HepG2 (cell line): ENCODE data around the gene NUCB1.

Source experiments
- CTCF ChIP-seq: sonication (generic); formaldehyde crosslinking; IDR thresholded peaks from 2 replicates; pipeline ENCODE4 v1.5.0; 2020; ENCODE audit warnings: mild to moderate bottlenecking, missing genetic modification reagents, moderate library complexity
- EZH2 ChIP-seq: conservative IDR thresholded peaks from 2 replicates; pipeline ENCODE4 v1.6.1; 2012; ENCODE audit warnings: mild to moderate bottlenecking, low read depth, low read length, moderate library complexity
- FOSL2 ChIP-seq: sonication (generic); formaldehyde crosslinking; IDR thresholded peaks from 2 replicates; pipeline ENCODE4 v1.4.0; 2020; ENCODE audit warnings: missing genetic modification reagents
- HNF4A ChIP-seq: sonication (generic); formaldehyde crosslinking; IDR thresholded peaks from 2 replicates; pipeline ENCODE4 v1.4.0; 2020; ENCODE audit warnings: missing genetic modification reagents
- JUNB ChIP-seq: sonication (generic); formaldehyde crosslinking; IDR thresholded peaks from 2 replicates; pipeline ENCODE4 v1.8.0; 2022; ENCODE audit warnings: missing genetic modification reagents, mild to moderate bottlenecking, borderline replicate concordance
- KDM1A ChIP-seq: IDR thresholded peaks from 2 replicates; pipeline ENCODE4 v1.6.1; 2016; ENCODE audit warnings: missing compliant biosample characterization
- KDM2A ChIP-seq: sonication (generic); formaldehyde crosslinking; IDR thresholded peaks from 2 replicates; pipeline ENCODE4 v1.4.0; 2020; ENCODE audit warnings: low read depth, missing genetic modification reagents, borderline replicate concordance
- NFE2 ChIP-seq: sonication (generic); formaldehyde crosslinking; IDR thresholded peaks from 2 replicates; pipeline ENCODE4 v1.4.0; 2020; ENCODE audit warnings: missing genetic modification reagents
- PAF1 ChIP-seq: IDR thresholded peaks from 2 replicates; pipeline ENCODE4 v1.6.1; 2016; ENCODE audit warnings: missing genetic modification reagents, missing compliant biosample characterization
- STAT6 ChIP-seq: sonication (generic); formaldehyde crosslinking; IDR thresholded peaks from 2 replicates; pipeline ENCODE4 v1.4.0; 2020; ENCODE audit warnings: missing genetic modification reagents, mild to moderate bottlenecking, borderline replicate concordance
- SUZ12 ChIP-seq: fragments of 150-350 bp; IDR thresholded peaks from 2 replicates; pipeline ENCODE4 v1.6.1; 2014; ENCODE audit warnings: low read depth, low read length
- ZBTB2 ChIP-seq: sonication (generic); formaldehyde crosslinking; IDR thresholded peaks from 2 replicates; pipeline ENCODE4 v1.8.0; 2022; ENCODE audit warnings: low read depth, missing genetic modification reagents
- ZMYM3 ChIP-seq: sonication (generic); formaldehyde crosslinking; IDR thresholded peaks from 2 replicates; pipeline ENCODE4 v1.5.1; 2020; ENCODE audit warnings: mild to moderate bottlenecking, missing genetic modification reagents
- ZNF331 ChIP-seq: sonication (generic); formaldehyde crosslinking; IDR thresholded peaks from 2 replicates; pipeline ENCODE4 v1.4.0; 2020; ENCODE audit warnings: missing genetic modification reagents

- TF ChIP-seq ZBTB2 (CRISPR knock-in tag) (no peak), HNF4A (CRISPR knock-in tag) (no peak), PAF1 (no peak), ZNF331 (CRISPR knock-in tag) (peak; percentile 100), CTCF (no peak), NFE2 (CRISPR knock-in tag) (no peak), KDM2A (CRISPR knock-in tag) (no peak), ZMYM3 (CRISPR knock-in tag) (no peak), FOSL2 (no peak), EZH2 (no peak), SUZ12 (no peak), JUNB (CRISPR knock-in tag) (no peak), STAT6 (no peak), KDM1A (no peak)
Measured at GRCh38 chr19:48940902-48941301, 40.8 kb downstream of the NUCB1 start.
